HG03457 (cell line): Measurements from ENCODE around the gene OR51V1.
A peak's percentile ranks its signal among the peaks of the same experiment; 100 is the strongest.

Source experiments
- ATAC-seq: cut with Tn5 transposase; IDR thresholded peaks from one replicate; pipeline ENCODE4 v1.9.1; 2021; ENCODE audit warnings: moderate number of reproducible peaks; ENCODE audit not compliant: unreplicated experiment

OR51V1 gene

DNA sequence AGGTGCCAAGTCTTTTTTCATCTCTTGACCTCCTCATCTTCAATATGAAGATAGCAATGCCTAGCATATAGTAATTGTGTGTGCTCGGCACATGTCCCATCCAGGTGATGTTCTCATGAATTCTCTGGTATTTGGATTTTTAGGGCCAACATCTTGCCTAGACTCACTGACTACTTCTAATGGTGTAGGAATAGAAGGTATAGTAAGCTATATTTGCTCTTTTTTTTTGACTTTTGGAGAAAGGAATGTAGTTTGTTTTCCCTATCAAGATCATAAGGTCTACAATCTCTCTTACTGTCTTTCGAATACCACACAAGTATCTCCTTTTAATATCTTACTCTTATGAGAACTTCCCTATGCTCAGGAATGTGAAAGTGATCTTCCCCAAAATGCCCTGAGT, 30.6 kb upstream of the OR51V1 start:
- no peak for ATAC-seq

- ATAC-seq: no peak
Observed at GRCh38 chr11:5230266-5230665, 29.8 kb upstream of the OR51V1 start.

GRCh38 chr11:5229796-5230195, 29.3 kb upstream of the OR51V1 start:
- ATAC-seq: no peak

DNA sequence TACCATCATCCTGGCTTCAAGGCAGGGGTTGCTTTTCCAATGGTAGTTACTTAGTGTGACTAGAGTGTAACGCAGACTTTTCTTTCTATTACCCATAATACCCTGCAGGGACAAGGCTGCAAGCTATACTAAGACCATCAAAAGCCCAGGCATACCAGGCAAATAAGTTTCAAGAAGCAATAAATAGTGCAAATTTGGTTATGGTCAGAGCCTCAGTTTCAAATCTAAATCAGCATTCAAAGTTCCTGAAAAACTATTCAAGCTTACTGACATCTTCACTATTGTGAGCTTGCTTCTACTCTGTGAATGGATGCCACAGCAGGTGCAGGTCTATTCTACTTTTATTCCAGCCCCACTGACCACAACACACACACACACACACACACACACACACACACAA, 28.9 kb upstream of the OR51V1 start:
- ATAC-seq: no peak

DNA sequence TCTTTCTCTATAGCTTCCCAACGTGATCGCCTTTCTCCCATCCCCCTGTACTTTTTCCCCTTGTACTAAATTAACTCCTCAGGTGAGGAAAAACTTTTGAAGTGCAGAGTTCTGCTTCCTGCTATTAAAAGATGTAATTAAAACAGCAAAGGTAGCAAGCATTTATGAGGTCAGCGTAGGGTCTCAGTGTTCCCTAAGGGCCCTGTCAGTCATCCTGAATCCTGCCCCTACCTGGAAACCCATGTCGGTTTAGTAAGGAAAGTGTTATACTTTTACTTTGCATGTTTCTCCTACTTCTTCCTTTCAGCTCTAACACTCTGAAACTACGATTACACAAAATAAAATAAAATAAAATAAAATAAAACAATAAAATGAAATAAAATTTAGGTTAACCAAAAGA, 27.6 kb upstream of the OR51V1 start:
- no peak for ATAC-seq

GRCh38 chr11:5227681-5228080, 27.2 kb upstream of the OR51V1 start:
- no peak for ATAC-seq

DNA sequence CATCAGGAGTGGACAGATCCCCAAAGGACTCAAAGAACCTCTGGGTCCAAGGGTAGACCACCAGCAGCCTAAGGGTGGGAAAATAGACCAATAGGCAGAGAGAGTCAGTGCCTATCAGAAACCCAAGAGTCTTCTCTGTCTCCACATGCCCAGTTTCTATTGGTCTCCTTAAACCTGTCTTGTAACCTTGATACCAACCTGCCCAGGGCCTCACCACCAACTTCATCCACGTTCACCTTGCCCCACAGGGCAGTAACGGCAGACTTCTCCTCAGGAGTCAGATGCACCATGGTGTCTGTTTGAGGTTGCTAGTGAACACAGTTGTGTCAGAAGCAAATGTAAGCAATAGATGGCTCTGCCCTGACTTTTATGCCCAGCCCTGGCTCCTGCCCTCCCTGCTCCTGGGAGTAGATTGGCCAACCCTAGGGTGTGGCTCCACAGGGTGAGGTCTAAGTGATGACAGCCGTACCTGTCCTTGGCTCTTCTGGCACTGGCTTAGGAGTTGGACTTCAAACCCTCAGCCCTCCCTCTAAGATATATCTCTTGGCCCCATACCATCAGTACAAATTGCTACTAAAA, 26.3 kb upstream of the OR51V1 start, which contains the start of gene HBB:
Gene HBB (minus strand): TSS at position 340 of the 579 bp plus-strand sequence. CDS start 50 bp downstream, at position 290.
- ATAC-seq: no peak

- ATAC-seq: no peak
Observed at GRCh38 chr11:5225480-5225871, 25.0 kb upstream of the OR51V1 start.

DNA sequence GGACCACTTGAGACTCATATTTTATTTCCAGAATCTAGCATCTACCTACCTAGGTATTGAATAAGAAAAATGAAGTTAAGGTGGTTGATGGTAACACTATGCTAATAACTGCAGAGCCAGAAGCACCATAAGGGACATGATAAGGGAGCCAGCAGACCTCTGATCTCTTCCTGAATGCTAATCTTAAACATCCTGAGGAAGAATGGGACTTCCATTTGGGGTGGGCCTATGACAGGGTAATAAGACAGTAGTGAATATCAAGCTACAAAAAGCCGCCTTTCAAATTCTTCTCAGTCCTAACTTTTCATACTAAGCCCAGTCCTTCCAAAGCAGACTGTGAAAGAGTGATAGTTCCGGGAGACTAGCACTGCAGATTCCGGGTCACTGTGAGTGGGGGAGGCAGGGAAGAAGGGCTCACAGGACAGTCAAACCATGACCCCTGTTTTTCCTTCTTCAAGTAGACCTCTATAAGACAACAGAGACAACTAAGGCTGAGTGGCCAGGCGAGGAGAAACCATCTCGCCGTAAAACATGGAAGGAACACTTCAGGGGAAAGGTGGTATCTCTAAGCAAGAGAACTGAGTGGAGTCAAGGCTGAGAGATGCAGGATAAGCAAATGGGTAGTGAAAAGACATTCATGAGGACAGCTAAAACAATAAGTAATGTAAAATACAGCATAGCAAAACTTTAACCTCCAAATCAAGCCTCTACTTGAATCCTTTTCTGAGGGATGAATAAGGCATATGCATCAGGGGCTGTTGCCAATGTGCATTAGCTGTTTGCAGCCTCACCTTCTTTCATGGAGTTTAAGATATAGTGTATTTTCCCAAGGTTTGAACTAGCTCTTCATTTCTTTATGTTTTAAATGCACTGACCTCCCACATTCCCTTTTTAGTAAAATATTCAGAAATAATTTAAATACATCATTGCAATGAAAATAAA, 24.3 kb upstream of the OR51V1 start:
- no peak for ATAC-seq

DNA sequence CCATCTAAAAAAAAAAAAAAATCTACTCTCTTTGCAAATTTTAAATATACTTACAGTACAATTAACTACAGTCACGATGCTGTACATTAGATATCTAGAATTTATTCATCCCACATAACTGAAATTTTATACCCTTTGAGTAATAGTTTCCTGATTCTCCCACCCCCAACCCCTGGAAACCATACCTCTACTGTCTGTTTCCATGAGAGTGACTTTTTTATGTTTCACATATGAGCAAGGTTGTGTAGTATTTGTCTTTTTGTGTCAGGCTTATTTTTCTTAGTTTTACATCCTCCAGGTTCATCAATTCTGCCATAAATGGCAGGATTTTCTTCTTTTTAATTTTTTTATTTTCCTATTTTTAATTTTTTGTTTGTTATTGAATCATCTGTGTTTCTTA, 23.2 kb upstream of the OR51V1 start:
- ATAC-seq: no peak

DNA sequence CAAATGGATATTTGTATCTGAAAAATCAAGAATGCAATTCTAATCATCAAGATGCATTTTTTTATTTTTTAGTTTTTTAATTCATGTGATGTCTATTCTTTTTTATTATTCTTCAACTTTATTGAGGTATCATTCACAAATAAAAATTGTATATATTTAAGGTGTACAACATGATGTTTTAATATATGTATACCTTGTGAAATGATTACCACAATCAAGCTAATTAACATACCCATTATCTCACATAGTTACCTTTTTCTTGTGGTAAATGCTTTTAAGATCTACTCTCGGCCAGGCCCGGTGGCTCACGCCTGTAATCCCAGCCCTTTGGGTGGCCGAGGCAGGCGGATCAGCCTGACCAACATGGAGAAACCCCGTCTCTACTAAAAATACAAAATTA, 22.7 kb upstream of the OR51V1 start:
- ATAC-seq: no peak

- ATAC-seq: no peak
Observed at GRCh38 chr11:5210376-5210885, 9.9 kb upstream of the OR51V1 start.

DNA sequence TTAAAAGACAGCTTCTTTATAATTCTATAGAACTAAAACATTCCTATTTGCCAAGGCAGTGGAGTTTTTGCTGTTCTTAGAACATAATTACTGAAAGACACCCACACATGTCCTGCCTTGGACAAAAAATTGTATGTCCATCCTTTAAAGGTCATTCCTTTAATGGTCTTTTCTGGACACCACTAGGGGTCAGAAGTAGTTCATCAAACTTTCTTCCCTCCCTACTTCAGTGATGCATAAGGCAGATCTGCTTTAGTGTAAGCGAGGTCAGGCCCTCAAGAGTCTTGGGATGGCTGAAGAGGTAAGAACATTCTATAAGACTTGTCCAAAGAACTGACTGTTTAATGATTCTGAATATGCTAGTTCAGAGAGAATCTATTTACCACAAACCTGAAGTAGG, 4.3 kb upstream of the OR51V1 start:
- ATAC-seq: peak; percentile 77

GRCh38 chr11:5203366-5203765, 2.9 kb upstream of the OR51V1 start:
- no peak for ATAC-seq

DNA sequence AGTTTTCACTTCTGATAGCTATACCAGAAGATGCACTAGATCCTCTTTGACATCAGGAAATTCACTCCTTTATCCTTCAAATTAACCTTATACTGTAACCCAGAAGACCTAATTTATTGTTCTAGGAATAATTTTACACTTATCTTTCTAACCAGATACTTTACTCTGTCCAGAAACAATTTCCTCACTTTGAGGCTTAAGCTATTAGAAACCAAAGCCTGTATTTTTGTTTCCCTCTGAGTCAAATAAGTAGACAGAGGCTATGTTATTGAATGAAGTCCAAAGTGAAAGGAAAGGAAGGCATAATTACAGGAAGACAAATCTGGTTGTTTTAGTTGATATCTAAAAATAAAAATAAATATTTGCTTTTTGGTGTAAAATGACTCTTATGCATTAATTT, 2.2 kb downstream of the OR51V1 start:
- ATAC-seq: no peak

GRCh38 chr11:5197536-5197935, 2.9 kb downstream of the OR51V1 start:
- no peak for ATAC-seq

GRCh38 chr11:5196731-5197130, 3.8 kb downstream of the OR51V1 start:
- ATAC-seq: no peak

- no peak for ATAC-seq
Observed at GRCh38 chr11:5196067-5196466, 4.4 kb downstream of the OR51V1 start.

DNA sequence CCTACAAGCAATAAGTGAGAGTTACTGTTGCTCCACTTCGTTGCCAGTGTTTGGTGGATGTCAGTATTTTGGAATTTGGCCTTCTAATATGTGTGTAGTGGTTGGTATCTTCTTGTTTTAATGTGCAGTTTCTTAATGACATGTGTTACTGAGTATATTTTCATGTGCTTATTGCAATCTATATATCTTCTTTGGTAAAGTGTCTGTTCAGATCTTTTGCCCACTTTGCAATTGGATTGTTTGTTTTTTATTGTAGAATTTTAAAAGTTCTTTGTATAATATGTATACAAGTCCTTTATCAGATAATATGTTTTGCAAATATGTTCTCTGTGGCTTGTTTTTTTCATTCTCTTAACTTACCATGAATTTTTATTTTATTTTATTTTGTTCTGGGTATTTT, 7.7 kb downstream of the OR51V1 start:
- ATAC-seq: no peak

GRCh38 chr11:5188201-5188600, 12.3 kb downstream of the OR51V1 start:
- ATAC-seq: no peak

- no peak for ATAC-seq
Observed at GRCh38 chr11:5178046-5178837, 22.2 kb downstream of the OR51V1 start.
